MV-4-11 (cell line): ENCODE results near the gene YBX1.
"Not testable (repeated sequence)": the region's sequence is repeated elsewhere in the genome, so short reads cannot be mapped to it uniquely, and the experiment has no call there.

Source experiments
- DNase-seq: peaks from one replicate; lab custom pipeline; 2025; lab: John Stamatoyannopoulos, UW

Gene YBX1

GRCh38 chr1:42681741-42682483 lies at the start of gene YBX1:
YBX1 (plus strand) TSS chr1:42682418; CDS start chr1:42682566, 148 bp downstream.
- DNase-seq, result peak; percentile 99

GRCh38 chr1:42639116-42639515 lies 43.1 kb upstream of the YBX1 start:
- no peak for DNase-seq

- DNase-seq, result peak; percentile 73
Measured at GRCh38 chr1:42646056-42646455, 36.2 kb upstream of the YBX1 start.

GRCh38 chr1:42657201-42657600 lies 25.0 kb upstream of the YBX1 start:
- DNase-seq, result no peak

GRCh38 chr1:42657981-42658876 lies 24.0 kb upstream of the YBX1 start, which contains the start of gene PPIH:
PPIH (plus strand) TSS chr1:42658423; CDS start chr1:42658447, 24 bp downstream.
- peak; percentile 93 for DNase-seq

GRCh38 chr1:42658877-42659337 lies 23.3 kb upstream of the YBX1 start:
- DNase-seq, result no peak

GRCh38 chr1:42660907-42661500 lies 21.2 kb upstream of the YBX1 start:
- DNase-seq, result no peak

- DNase-seq, result no peak
Measured at GRCh38 chr1:42669936-42670335, 12.3 kb upstream of the YBX1 start.

- no peak for DNase-seq
Measured at GRCh38 chr1:42670425-42670824, 11.8 kb upstream of the YBX1 start.

GRCh38 chr1:42674214-42674613 lies 8.0 kb upstream of the YBX1 start:
- no peak for DNase-seq

GRCh38 chr1:42674682-42675081 lies 7.5 kb upstream of the YBX1 start:
- DNase-seq, result no peak

- no peak for DNase-seq
Measured at GRCh38 chr1:42675467-42675866, 6.8 kb upstream of the YBX1 start.

GRCh38 chr1:42676534-42677087 lies 5.6 kb upstream of the YBX1 start:
- DNase-seq, result no peak

- DNase-seq, result peak; percentile 47
Measured at GRCh38 chr1:42679364-42679983, 2.7 kb upstream of the YBX1 start.

- DNase-seq, result peak; percentile 45
Measured at GRCh38 chr1:42680055-42680454, 2.2 kb upstream of the YBX1 start.

- peak; percentile 25 for DNase-seq
Measured at GRCh38 chr1:42680921-42681683, 1.1 kb upstream of the YBX1 start.

GRCh38 chr1:42682484-42682738 lies 193 bp downstream of the YBX1 start:
- not testable (repeated sequence) for DNase-seq

- DNase-seq, result peak; percentile 54
Measured at GRCh38 chr1:42682739-42683531, 717 bp downstream of the YBX1 start.

GRCh38 chr1:42684139-42684538 lies 1.9 kb downstream of the YBX1 start:
- peak; percentile 9 for DNase-seq

GRCh38 chr1:42686418-42686817 lies 4.2 kb downstream of the YBX1 start:
- DNase-seq, result no peak
